GM11168 (cell line): ENCODE data around the gene SCFD2.
"Not testable (repeated sequence)": the region's sequence is repeated elsewhere in the genome, so short reads cannot be mapped to it uniquely, and the experiment has no call there.

Experiments
- in situ Hi-C: fragments of 300-500 bp; cut with MboI; formaldehyde crosslinking; loops from one replicate; pipeline ENCODE4 v1.12.0; 2022; ENCODE audit warnings: low sequenced_read_pairs; ENCODE audit not compliant: unreplicated experiment

The SCFD2 gene

GRCh38 chr4:53156896-53157295, 209.0 kb downstream of the SCFD2 start:
- in situ Hi-C loops: no loop called here

GRCh38 chr4:53152467-53152866, 213.4 kb downstream of the SCFD2 start:
- in situ Hi-C loops: no loop called here

- in situ Hi-C loops: no loop called here
Observed at GRCh38 chr4:53151489-53151788, 214.4 kb downstream of the SCFD2 start.

GRCh38 chr4:53150631-53151488, 215.0 kb downstream of the SCFD2 start:
- in situ Hi-C loops: no loop called here

- in situ Hi-C loops: no loop called here
Observed at GRCh38 chr4:53147711-53148110, 218.2 kb downstream of the SCFD2 start.

GRCh38 chr4:53147197-53147596, 218.7 kb downstream of the SCFD2 start:
- in situ Hi-C loops: no loop called here

- in situ Hi-C loops: no loop called here
Observed at GRCh38 chr4:53141308-53141707, 224.6 kb downstream of the SCFD2 start.

- in situ Hi-C loops: not testable (repeated sequence)
Observed at GRCh38 chr4:53139256-53139655, 226.6 kb downstream of the SCFD2 start.

GRCh38 chr4:53137468-53137867, 228.4 kb downstream of the SCFD2 start:
- in situ Hi-C loops: no loop called here

- in situ Hi-C loops: no loop called here
Observed at GRCh38 chr4:53136954-53137353, 228.9 kb downstream of the SCFD2 start.

- in situ Hi-C loops: no loop called here
Observed at GRCh38 chr4:53132132-53132891, 233.5 kb downstream of the SCFD2 start.

GRCh38 chr4:53131562-53131925, 234.3 kb downstream of the SCFD2 start:
- in situ Hi-C loops: no loop called here

GRCh38 chr4:53130896-53131561, 234.8 kb downstream of the SCFD2 start:
- in situ Hi-C loops: no loop called here

- in situ Hi-C loops: no loop called here
Observed at GRCh38 chr4:53128706-53129357, 237.0 kb downstream of the SCFD2 start.

GRCh38 chr4:53128231-53128630, 237.6 kb downstream of the SCFD2 start:
- in situ Hi-C loops: no loop called here

GRCh38 chr4:53127365-53127764, 238.5 kb downstream of the SCFD2 start:
- in situ Hi-C loops: no loop called here

- in situ Hi-C loops: no loop called here
Observed at GRCh38 chr4:53126099-53126498, 239.8 kb downstream of the SCFD2 start.

- in situ Hi-C loops: no loop called here
Observed at GRCh38 chr4:53123819-53124218, 242.0 kb downstream of the SCFD2 start.

- in situ Hi-C loops: no loop called here
Observed at GRCh38 chr4:53123171-53123570, 242.7 kb downstream of the SCFD2 start.

GRCh38 chr4:53122280-53123116, 243.4 kb downstream of the SCFD2 start:
- in situ Hi-C loops: no loop called here
